ENCODE measurements around the gene RXRA. TPM values are rescaled to one million over a fixed set of nuclear protein-coding genes. Genes with fewer than 3 reads are reported as not detected.

Gene RXRA
- total RNA-seq, 1 donor from 2014 or later, result 85.7 TPM

DNA sequence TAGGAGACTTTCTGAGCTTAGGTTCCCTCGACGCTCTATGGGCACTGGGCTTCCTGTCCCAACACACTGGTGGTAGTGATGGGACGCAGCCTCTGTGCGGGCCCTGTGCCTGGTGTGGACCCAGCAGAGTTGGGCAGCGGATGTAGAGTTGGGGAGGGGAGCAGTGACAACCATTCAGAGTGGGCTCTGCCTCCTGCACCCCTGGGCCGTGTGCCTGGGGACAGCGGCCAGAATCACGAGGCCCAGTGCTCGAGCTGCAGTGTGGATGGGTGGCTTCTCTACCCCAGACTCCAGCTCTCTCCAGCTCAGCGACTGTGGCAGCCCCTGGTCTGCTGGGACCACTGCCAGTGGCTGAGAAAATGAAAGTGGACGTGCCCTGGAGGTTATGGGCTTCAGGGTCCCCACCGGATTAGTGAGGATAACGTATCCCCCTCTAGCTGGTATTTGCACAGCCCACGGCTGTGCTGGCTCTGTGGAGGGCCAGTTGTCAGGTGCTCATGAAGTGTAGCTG is 18.6 kb downstream of the RXRA start:
- TF ChIP-seq, protein P1, sequence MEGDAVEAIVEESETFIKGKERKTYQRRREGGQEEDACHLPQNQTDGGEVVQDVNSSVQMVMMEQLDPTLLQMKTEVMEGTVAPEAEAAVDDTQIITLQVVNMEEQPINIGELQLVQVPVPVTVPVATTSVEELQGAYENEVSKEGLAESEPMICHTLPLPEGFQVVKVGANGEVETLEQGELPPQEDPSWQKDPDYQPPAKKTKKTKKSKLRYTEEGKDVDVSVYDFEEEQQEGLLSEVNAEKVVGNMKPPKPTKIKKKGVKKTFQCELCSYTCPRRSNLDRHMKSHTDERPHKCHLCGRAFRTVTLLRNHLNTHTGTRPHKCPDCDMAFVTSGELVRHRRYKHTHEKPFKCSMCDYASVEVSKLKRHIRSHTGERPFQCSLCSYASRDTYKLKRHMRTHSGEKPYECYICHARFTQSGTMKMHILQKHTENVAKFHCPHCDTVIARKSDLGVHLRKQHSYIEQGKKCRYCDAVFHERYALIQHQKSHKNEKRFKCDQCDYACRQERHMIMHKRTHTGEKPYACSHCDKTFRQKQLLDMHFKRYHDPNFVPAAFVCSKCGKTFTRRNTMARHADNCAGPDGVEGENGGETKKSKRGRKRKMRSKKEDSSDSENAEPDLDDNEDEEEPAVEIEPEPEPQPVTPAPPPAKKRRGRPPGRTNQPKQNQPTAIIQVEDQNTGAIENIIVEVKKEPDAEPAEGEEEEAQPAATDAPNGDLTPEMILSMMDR (IDR thresholded peaks at IDR 0.05), result no peak
- Histone ChIP-seq H3K36me3 (no peaks in the 10 kb centered on the region), H3K4me3 (peak overlapping the region; percentile 5), H3K27me3 (ENCODE audit: low read depth) (no peaks in the 10 kb centered on the region), H3K27ac (peak overlapping the region; percentile 76), H3K9me3 (no peaks in the 10 kb centered on the region), H3K4me1 (peaks cover 83% of the 10 kb centered on the region)
- intact Hi-C loops (cut with DNase I), result no loop called here
- no peak for ATAC-seq
- DNase-seq, result no peak

DNA sequence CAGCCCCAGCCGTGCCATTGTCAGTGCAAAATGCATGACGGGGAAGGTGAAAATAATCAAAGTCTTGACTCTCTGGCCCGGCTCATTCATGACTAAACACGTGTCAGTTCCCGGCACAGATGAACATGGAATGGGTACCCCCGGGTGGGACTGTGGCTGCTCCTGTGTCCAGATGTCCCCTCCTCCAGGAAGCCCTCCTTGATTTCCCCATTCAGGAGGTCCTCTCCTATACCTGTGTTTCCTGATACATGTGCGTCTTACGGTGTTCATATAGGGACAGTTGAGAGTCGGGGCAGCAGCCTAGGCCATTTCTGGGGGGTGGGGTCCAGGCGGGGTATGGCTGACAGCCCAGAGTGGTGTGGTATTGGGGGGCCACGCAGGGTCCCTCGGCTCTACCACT is 19.5 kb downstream of the RXRA start:
- H3K9me3 ChIP-seq, result no peaks in the 10 kb centered on the region
- DNase-seq (no peak), ATAC-seq (no peak)
- no peaks in the 10 kb centered on the region for H3K27me3 ChIP-seq (ENCODE audit: low read depth)
- intact Hi-C loops (cut with DNase I), result no loop called here
- H3K4me1 ChIP-seq, result peaks cover 83% of the 10 kb centered on the region
- H3K4me3 ChIP-seq, result no peak overlapping the region
- H3K36me3 ChIP-seq, result no peaks in the 10 kb centered on the region
- TF ChIP-seq, protein P1 (IDR thresholded peaks at IDR 0.05), result no peak
- no peak overlapping the region for H3K27ac ChIP-seq

DNA sequence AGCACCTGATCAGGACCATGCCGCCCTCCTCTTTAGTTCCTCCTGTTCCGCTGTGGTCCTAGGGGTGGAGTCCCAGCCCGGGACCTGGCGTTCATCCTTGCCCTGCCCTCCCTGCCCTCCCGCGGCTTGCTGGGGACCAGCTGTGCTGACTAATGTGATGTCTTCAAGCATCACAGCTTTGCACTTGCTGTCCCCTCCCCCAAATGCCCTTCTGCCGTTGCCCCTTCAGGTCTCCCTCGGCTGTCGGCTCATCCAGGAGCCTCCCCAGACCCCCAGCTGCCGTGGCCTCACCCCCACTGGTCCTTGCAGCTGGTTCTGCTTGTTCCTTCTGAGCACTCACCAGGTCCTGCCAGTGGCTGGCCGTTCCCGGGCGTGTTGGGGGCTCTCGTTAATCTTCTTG is 19.9 kb downstream of the RXRA start:
- peaks cover 83% of the 10 kb centered on the region for H3K4me1 ChIP-seq
- no peaks in the 10 kb centered on the region for H3K27me3 ChIP-seq (ENCODE audit: low read depth)
- no peaks in the 10 kb centered on the region for H3K36me3 ChIP-seq
- no peak overlapping the region for H3K4me3 ChIP-seq
- ATAC-seq (no peak), DNase-seq (no peak)
- intact Hi-C loops (cut with DNase I), result no loop called here
- H3K9me3 ChIP-seq, result no peaks in the 10 kb centered on the region
- TF ChIP-seq, protein P1 (IDR thresholded peaks at IDR 0.05), result no peak
- no peak overlapping the region for H3K27ac ChIP-seq

DNA sequence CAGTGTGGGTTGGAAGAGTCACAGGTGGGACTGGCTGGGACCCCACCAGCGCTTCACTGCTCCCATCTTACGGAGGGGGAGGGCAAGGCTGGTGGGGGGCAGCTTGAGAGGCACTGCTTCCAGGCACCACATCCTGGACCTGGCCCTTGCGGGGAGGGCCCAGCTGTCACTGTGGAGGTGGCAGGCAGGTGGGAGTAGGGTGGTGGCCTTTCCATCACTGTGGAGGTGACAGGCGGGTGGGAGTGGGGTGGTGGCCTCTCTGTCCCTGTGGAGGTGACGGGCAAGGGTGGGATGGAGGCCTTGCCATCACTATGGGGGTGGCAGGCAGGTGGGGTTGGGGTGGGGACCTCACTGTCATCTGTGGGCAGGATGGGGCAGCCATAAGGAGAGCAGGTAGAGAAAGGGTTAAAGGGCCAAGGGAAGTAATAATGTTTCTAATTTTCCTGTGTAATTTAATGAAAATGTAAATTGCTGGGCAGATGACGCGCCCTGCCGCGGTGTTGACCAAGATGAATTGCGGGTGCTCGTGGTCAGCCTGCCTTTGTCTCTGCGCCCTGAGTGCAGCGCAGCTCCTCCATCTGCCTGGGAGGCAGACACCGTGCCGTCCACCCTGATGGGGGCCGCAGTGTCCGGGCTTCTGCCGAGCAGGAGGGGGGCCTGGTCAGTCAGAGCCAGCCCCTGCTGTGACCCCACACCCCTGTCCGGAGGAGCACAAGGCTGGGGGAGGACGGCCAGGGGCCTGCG is 20.8 kb downstream of the RXRA start:
- Histone ChIP-seq H3K27ac (no peak overlapping the region), H3K4me1 (peaks cover 82% of the 10 kb centered on the region), H3K9me3 (no peaks in the 10 kb centered on the region), H3K36me3 (no peaks in the 10 kb centered on the region), H3K4me3 (no peak overlapping the region), H3K27me3 (ENCODE audit: low read depth) (no peaks in the 10 kb centered on the region)
- DNase-seq, result no peak
- intact Hi-C loops (cut with DNase I), result no loop called here
- TF ChIP-seq, protein P1 (IDR thresholded peaks at IDR 0.05), result no peak
- ATAC-seq, result no peak

DNA sequence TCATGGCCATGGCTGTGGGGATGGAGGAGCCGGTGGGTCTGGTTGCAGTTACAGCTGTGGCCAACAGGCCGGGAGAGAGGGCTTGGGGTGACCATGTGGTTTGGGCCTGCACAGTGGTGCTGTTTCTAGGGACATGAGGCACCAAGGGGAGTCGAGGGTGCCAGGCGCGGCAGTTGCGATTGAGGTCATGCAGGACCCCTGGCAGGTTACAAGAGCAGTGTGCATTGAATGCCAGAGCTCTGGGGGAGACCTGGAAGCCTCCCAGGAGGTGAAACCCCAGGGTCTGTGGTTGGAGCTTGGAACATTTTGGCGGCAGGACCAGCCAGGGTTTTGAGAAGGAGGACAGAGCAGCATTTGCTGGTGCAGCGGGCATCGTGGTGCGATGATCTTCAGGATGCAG is 21.7 kb downstream of the RXRA start:
- no peak for DNase-seq
- TF ChIP-seq, protein P1 (IDR thresholded peaks at IDR 0.05), result no peak
- Histone ChIP-seq H3K27me3 (ENCODE audit: low read depth) (no peaks in the 10 kb centered on the region), H3K27ac (no peak overlapping the region), H3K4me3 (no peak overlapping the region), H3K36me3 (no peaks in the 10 kb centered on the region), H3K4me1 (peaks cover 82% of the 10 kb centered on the region), H3K9me3 (no peaks in the 10 kb centered on the region)
- intact Hi-C loops (cut with DNase I), result no loop called here
- no peak for ATAC-seq

Data from lower lobe of right lung (tissue), 2 donors.